Measurements from ENCODE around the gene MILR1.

Gene MILR1

GRCh38 chr17:64492481-64493109 lies 43.7 kb downstream of the MILR1 start:
- TF ChIP-seq TAF1 (IDR thresholded peaks at IDR 0.05; ENCODE audit: borderline replicate concordance, insufficient read depth, low read length) = no peak
- no peak for TF ChIP-seq SIN3A (IDR thresholded peaks at IDR 0.05; ENCODE audit: borderline replicate concordance, insufficient read depth, low read length)
- no peak for TF ChIP-seq REST (IDR thresholded peaks at IDR 0.05; ENCODE audit: insufficient read depth in 1 of 2, low read depth in 2 of 2, low read length in 2 of 2)
- TF ChIP-seq FOXP2 (optimal IDR thresholded peaks at IDR 0.05; ENCODE audit: borderline replicate concordance, extremely low read depth, extremely low read length, insufficient read depth) = no peak
- no peak for TF ChIP-seq POLR2AphosphoS5 (IDR thresholded peaks at IDR 0.05; ENCODE audit: low read depth, low read length)

GRCh38 chr17:64494121-64494520 lies 45.2 kb downstream of the MILR1 start:
- TF ChIP-seq FOXP2 (optimal IDR thresholded peaks at IDR 0.05; ENCODE audit: borderline replicate concordance, extremely low read depth, extremely low read length, insufficient read depth) (no peak), POLR2AphosphoS5 (IDR thresholded peaks at IDR 0.05; ENCODE audit: low read depth, low read length) (no peak), TAF1 (IDR thresholded peaks at IDR 0.05; ENCODE audit: borderline replicate concordance, insufficient read depth, low read length) (no peak), SIN3A (IDR thresholded peaks at IDR 0.05; ENCODE audit: borderline replicate concordance, insufficient read depth, low read length) (no peak), REST (IDR thresholded peaks at IDR 0.05; ENCODE audit: insufficient read depth in 1 of 2, low read depth in 2 of 2, low read length in 2 of 2) (no peak)

GRCh38 chr17:64496348-64496785 lies 47.5 kb downstream of the MILR1 start:
- no peak for TF ChIP-seq TAF1 (IDR thresholded peaks at IDR 0.05; ENCODE audit: borderline replicate concordance, insufficient read depth, low read length)
- no peak for TF ChIP-seq REST (IDR thresholded peaks at IDR 0.05; ENCODE audit: insufficient read depth in 1 of 2, low read depth in 2 of 2, low read length in 2 of 2)
- no peak for TF ChIP-seq POLR2AphosphoS5 (IDR thresholded peaks at IDR 0.05; ENCODE audit: low read depth, low read length)
- TF ChIP-seq SIN3A (IDR thresholded peaks at IDR 0.05; ENCODE audit: borderline replicate concordance, insufficient read depth, low read length) = no peak
- TF ChIP-seq FOXP2 (optimal IDR thresholded peaks at IDR 0.05; ENCODE audit: borderline replicate concordance, extremely low read depth, extremely low read length, insufficient read depth) = no peak

- peak in 1 of 2 experiments; percentile 8; a peak in 1 of 4 replicates for TF ChIP-seq REST (IDR thresholded peaks at IDR 0.05; ENCODE audit: insufficient read depth in 1 of 2, low read depth in 2 of 2, low read length in 2 of 2)
- peak; percentile 76; the same call in 1 of the 2 replicates for TF ChIP-seq SIN3A (IDR thresholded peaks at IDR 0.05; ENCODE audit: borderline replicate concordance, insufficient read depth, low read length)
- peak; percentile 83 for TF ChIP-seq TAF1 (IDR thresholded peaks at IDR 0.05; ENCODE audit: borderline replicate concordance, insufficient read depth, low read length)
- peak; percentile 94 for TF ChIP-seq POLR2AphosphoS5 (IDR thresholded peaks at IDR 0.05; ENCODE audit: low read depth, low read length)
- TF ChIP-seq FOXP2 (optimal IDR thresholded peaks at IDR 0.05; ENCODE audit: borderline replicate concordance, extremely low read depth, extremely low read length, insufficient read depth) = peak; percentile 79
Measured at GRCh38 chr17:64496786-64497564, 48.1 kb downstream of the MILR1 start, which contains the start of gene POLG2. TSS of gene POLG2 (minus strand) at chr17:64497054. CDS start at chr17:64496968, 86 bp downstream.
